K562 (cell line): ENCODE data around the gene TNFAIP6. TPM values are rescaled to one million over a fixed set of nuclear protein-coding genes. Genes with fewer than 3 reads are reported as not detected.

Experiments used
- ASH1L ChIP-seq: fragments of 450-650 bp; IDR thresholded peaks from 2 replicates; pipeline ENCODE4 v1.6.1; 2018; ENCODE audit warnings: borderline replicate concordance, mild to moderate bottlenecking, low read depth; ENCODE audit not compliant: partially characterized antibody
- TRIM28 ChIP-seq: fragments of 450-650 bp; IDR thresholded peaks from 2 replicates; pipeline ENCODE4 v1.6.1; 2017
- ZNF124 ChIP-seq: sonication (generic); formaldehyde crosslinking; IDR thresholded peaks from 2 replicates; pipeline ENCODE4 v1.8.1; 2022; ENCODE audit warnings: missing genetic modification reagents
- polyA plus RNA-seq, 8 experiments: library from polyadenylated mRNA; depleted of rRNA in 4 of 8; stranded (reverse) in 5 of 8; unstranded in 3 of 8; fragments of >200 nt; fragmentation: Nextera tagmentation in 2 of 8; fragmentation: Illumina TruSeq in 1 of 8; extraction: Ambion mirVana in 2 of 8; extraction: Trizol in 1 of 8; gene quantifications; 2 replicates each; pipeline versions ENCODE4 v1.2.1 to v1.2.3, GENCODE V29; 2011 to 2014; ENCODE audit warnings: inconsistent platforms in 1 of 8, missing spikeins in 1 of 8
- total RNA-seq, 7 experiments: library from RNA; depleted of rRNA in 6 of 7; stranded (reverse); fragments of >200 nt in 6 of 7; fragmentation: Illumina TruSeq in 2 of 7; extraction: Trizol in 2 of 7; gene quantifications; 2 replicates each; pipeline versions ENCODE4 v1.2.1 to v1.2.3, GENCODE V29; 2011 to 2021; ENCODE audit warnings: low replicate concordance in 1 of 7
- TF ChIP-seq, protein P1 (sequence below), 2 experiments: fragments of 450-650 bp in 1 of 2; sonication (generic) in 1 of 2; formaldehyde crosslinking in 1 of 2; IDR thresholded peaks; 2 replicates each; pipeline versions ENCODE4 v1.7.1 to v1.9.0; 2016 to 2022; ENCODE audit warnings: inconsistent platforms in 1 of 2, mild to moderate bottlenecking in 1 of 2, missing genetic modification reagents in 1 of 2

TNFAIP6 gene
- total and polyA plus RNA-seq, 9 of the 15 experiments (the other 6 are each of a cell fraction or from before 2014, with no cell fraction given) = 0.07 to 0.28 (median 0.08) TPM; not detected in 6

DNA sequence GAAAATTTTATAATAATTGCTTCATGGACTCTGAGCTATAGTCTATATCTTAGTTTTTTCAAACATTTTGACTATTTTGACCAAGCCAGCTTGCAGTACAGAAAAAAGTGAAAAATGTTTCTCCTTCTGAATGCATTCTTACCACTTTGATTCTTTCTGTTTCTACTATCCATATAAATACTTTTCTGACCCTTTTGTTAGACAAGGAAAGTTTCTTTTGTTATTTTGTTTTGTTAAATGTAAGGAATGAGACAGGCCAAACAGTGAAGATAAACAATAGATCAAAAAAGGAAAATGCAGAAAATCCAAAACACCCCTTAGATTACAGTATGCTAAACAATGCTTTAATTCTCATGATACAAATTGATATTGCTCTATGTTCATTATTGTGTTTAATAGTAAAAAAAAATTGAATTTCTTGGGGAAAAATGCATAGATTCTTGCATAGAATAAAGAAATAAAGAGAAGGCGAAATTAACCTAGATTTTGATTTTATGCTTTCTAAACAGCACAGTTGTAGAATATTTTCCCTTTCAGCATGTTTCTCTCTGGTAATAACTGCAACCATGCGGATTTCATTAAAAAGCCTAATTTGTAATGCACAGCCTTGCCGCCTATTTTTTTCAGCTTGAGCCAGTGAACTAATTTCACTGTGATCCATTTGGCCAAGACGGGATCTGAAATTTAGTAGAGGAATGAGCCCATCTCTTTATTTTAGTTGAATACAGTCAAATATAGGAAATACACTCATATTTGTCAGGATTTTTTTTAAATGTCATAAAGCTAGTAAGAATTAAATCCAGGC, 976 bp downstream of the TNFAIP6 start (continued):
- TF ChIP-seq TRIM28 = no peak
- no peak for TF ChIP-seq ASH1L
- TF ChIP-seq, protein P1, sequence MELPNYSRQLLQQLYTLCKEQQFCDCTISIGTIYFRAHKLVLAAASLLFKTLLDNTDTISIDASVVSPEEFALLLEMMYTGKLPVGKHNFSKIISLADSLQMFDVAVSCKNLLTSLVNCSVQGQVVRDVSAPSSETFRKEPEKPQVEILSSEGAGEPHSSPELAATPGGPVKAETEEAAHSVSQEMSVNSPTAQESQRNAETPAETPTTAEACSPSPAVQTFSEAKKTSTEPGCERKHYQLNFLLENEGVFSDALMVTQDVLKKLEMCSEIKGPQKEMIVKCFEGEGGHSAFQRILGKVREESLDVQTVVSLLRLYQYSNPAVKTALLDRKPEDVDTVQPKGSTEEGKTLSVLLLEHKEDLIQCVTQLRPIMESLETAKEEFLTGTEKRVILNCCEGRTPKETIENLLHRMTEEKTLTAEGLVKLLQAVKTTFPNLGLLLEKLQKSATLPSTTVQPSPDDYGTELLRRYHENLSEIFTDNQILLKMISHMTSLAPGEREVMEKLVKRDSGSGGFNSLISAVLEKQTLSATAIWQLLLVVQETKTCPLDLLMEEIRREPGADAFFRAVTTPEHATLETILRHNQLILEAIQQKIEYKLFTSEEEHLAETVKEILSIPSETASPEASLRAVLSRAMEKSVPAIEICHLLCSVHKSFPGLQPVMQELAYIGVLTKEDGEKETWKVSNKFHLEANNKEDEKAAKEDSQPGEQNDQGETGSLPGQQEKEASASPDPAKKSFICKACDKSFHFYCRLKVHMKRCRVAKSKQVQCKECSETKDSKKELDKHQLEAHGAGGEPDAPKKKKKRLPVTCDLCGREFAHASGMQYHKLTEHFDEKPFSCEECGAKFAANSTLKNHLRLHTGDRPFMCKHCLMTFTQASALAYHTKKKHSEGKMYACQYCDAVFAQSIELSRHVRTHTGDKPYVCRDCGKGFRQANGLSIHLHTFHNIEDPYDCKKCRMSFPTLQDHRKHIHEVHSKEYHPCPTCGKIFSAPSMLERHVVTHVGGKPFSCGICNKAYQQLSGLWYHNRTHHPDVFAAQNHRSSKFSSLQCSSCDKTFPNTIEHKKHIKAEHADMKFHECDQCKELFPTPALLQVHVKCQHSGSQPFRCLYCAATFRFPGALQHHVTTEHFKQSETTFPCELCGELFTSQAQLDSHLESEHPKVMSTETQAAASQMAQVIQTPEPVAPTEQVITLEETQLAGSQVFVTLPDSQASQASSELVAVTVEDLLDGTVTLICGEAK (IDR thresholded peaks at IDR 0.05) = no peak
- TF ChIP-seq, protein P1 (CRISPR knock-in tag; IDR thresholded peaks at IDR 0.05) = no peak
- TF ChIP-seq ZNF124 = no peak
